CD8-positive, alpha-beta memory T cell (primary cell): ENCODE data around the gene FASN. TPM values are rescaled to one million over a fixed set of nuclear protein-coding genes. Genes with fewer than 3 reads are reported as not detected.
A peak's percentile ranks its signal among the peaks of the same experiment; 100 is the strongest.
"Not testable (repeated sequence)": the region's sequence is repeated elsewhere in the genome, so short reads cannot be mapped to it uniquely, and the experiment has no call there.

Source experiments
- CTCF ChIA-PET: fragments of 350-600 bp; sonication (Branson Sonifier 250); formaldehyde crosslinking; loops from one replicate; lab custom pipeline; 2021; ENCODE audit warnings: antibody characterized with exemption; lab: Charles Lee
- POLR2A ChIA-PET: fragments of 350-600 bp; sonication (Branson Sonifier 250); formaldehyde crosslinking; loops from one replicate; lab custom pipeline; 2021; ENCODE audit warnings: antibody characterized with exemption; lab: Charles Lee
- DNase-seq, 5 donors: peaks; one replicate each; pipeline versions ENCODE4 v3.0.0 to v3.0.0-alpha.2; 2020 to 2022; ENCODE audit warnings: mixed read lengths in 1 of 5
- H3K27ac ChIP-seq: one replicate; pipeline ENCODE4 v1.7.0; 2013; ENCODE audit warnings: low read depth, mild to moderate bottlenecking, low read length, moderate library complexity
- H3K27me3 ChIP-seq: 2 replicates; pipeline ENCODE4 v1.7.0; 2013; ENCODE audit warnings: low read length, mild to moderate bottlenecking; ENCODE audit not compliant: insufficient read depth, poor library complexity, severe bottlenecking
- H3K36me3 ChIP-seq: 2 replicates; pipeline ENCODE4 v1.7.0; 2013; ENCODE audit warnings: mild to moderate bottlenecking, low read length, moderate library complexity; ENCODE audit not compliant: insufficient read depth
- H3K4me1 ChIP-seq: 2 replicates; pipeline ENCODE4 v1.7.0; 2013; ENCODE audit warnings: mild to moderate bottlenecking, low read length, moderate library complexity; ENCODE audit not compliant: insufficient read depth
- H3K4me3 ChIP-seq: 2 replicates; pipeline ENCODE4 v1.7.0; 2013; ENCODE audit warnings: mild to moderate bottlenecking, low read length
- H3K9me3 ChIP-seq: 2 replicates; pipeline ENCODE4 v1.7.0; 2013; ENCODE audit warnings: mild to moderate bottlenecking, low read length
- H3K27ac Mint-ChIP-seq, 8 donors: one replicate each; pipeline ENCODE4 v1.8.0; 2020 to 2021; ENCODE audit warnings: mixed read lengths in 8 of 8, mild to moderate bottlenecking in 6 of 8, inconsistent platforms in 3 of 8, moderate library complexity in 3 of 8
- H3K27me3 Mint-ChIP-seq, 2 donors: one replicate each; pipeline ENCODE4 v1.8.0; 2020 to 2021; ENCODE audit warnings: mixed read lengths in 2 of 2, mild to moderate bottlenecking in 1 of 2, moderate library complexity in 1 of 2
- H3K36me3 Mint-ChIP-seq, 3 donors: one replicate each; pipeline ENCODE4 v1.8.0; 2020 to 2021; ENCODE audit warnings: mixed read lengths in 3 of 3, inconsistent platforms in 1 of 3, mild to moderate bottlenecking in 1 of 3
- H3K4me1 Mint-ChIP-seq, 3 donors: one replicate each; pipeline ENCODE4 v1.8.0; 2020 to 2021; ENCODE audit warnings: mixed read lengths in 3 of 3, inconsistent platforms in 1 of 3, mild to moderate bottlenecking in 1 of 3
- H3K4me3 Mint-ChIP-seq, 7 donors: one replicate each; pipeline ENCODE4 v1.8.0; 2020 to 2021; ENCODE audit warnings: mixed read lengths in 7 of 7, mild to moderate bottlenecking in 6 of 7, moderate library complexity in 4 of 7, inconsistent platforms in 2 of 7
- H3K9me3 Mint-ChIP-seq, 5 donors: one replicate each; pipeline ENCODE4 v1.8.0; 2020 to 2022; ENCODE audit warnings: mixed read lengths in 5 of 5, mild to moderate bottlenecking in 3 of 5, moderate library complexity in 2 of 5, inconsistent platforms in 1 of 5
- polyA plus RNA-seq: library from polyadenylated mRNA; unstranded; fragments of 300-500 nt; fragmentation: Illumina TruSeq; gene quantifications from one replicate; pipeline ENCODE4 v1.2.3, GENCODE V29; 2021
- total RNA-seq, 2 experiments: library from RNA; stranded (reverse); gene quantifications; one replicate each; pipeline ENCODE4 v1.2.3, GENCODE V29; 2021

The FASN gene
- total RNA-seq (100 to 1,000 TPM; 251 to 259 TPM), polyA plus RNA-seq (2.7 TPM)

- no peaks in the 10 kb centered on the region for H3K27me3 Mint-ChIP-seq
- peaks cover 14% of the 10 kb centered on the region for H3K4me1 ChIP-seq
- H3K36me3 Mint-ChIP-seq, result peaks cover 0 to 8% (median under 1%) of the 10 kb centered on the region in 3 donors
- ChIA-PET POLR2A (interaction anchor here (0.6 to 2.2 kb wide), 10 partner anchors 8 to 228 kb away, joined by 3 to 15 read pairs (median 5); partner anchors contain the start of genes CENPX, DCXR and LRRC45), CTCF (interaction anchor here (1.0 to 2.1 kb wide), 4 partner anchors 9 to 69 kb away, joined by 3 to 6 read pairs (median 4); partner anchors contain the start of gene DUS1L)
- H3K27ac ChIP-seq, result peak within 1 kb of the TSS; percentile 76
- H3K27ac Mint-ChIP-seq, result peak within 1 kb of the TSS in 4 of 8 donors; percentile 43 to 80 (median 63)
- no peaks in the 10 kb centered on the region for H3K9me3 Mint-ChIP-seq
- H3K4me1 Mint-ChIP-seq, result peaks cover 0 to 14% (median 6%) of the 10 kb centered on the region in 3 donors
- H3K9me3 ChIP-seq, result no peaks in the 10 kb centered on the region
- peak; percentile 87 to 93 (median 90) for DNase-seq
- no peaks in the 10 kb centered on the region for H3K27me3 ChIP-seq
- peak within 1 kb of the TSS; percentile 58 for H3K4me3 ChIP-seq
- peak within 1 kb of the TSS; percentile 50 to 88 (median 80) for H3K4me3 Mint-ChIP-seq
- no peaks in the 10 kb centered on the region for H3K36me3 ChIP-seq
Observed at GRCh38 chr17:82098169-82098938, at the start of gene FASN. Gene FASN (minus strand): TSS chr17:82098236. CDS start chr17:82096445, 1,791 bp downstream.

GRCh38 chr17:82146663-82147654, 48.9 kb upstream of the FASN start:
- POLR2A ChIA-PET, result no interaction called here
- CTCF ChIA-PET, result interaction anchor here (1.6 kb wide), 1 partner anchor 116 kb away, joined by 5 read pairs; no protein-coding TSS in a partner anchor
- Mint-ChIP-seq H3K4me3 (no peak overlapping the region), H3K9me3 (no peaks in the 10 kb centered on the region), H3K27ac (peak overlapping the region in 1 of 8 donors; percentile 52), H3K4me1 (no peaks in the 10 kb centered on the region), H3K27me3 (peaks cover 0 to under 1% of the 10 kb centered on the region in 2 donors), H3K36me3 (peaks cover 4 to 9% (median 7%) of the 10 kb centered on the region in 3 donors)
- Histone ChIP-seq H3K9me3 (no peaks in the 10 kb centered on the region), H3K4me3 (no peak overlapping the region), H3K27me3 (no peaks in the 10 kb centered on the region), H3K36me3 (no peaks in the 10 kb centered on the region), H3K27ac (no peak overlapping the region), H3K4me1 (no peaks in the 10 kb centered on the region)
- DNase-seq, result no peak

- no peak overlapping the region for H3K27ac ChIP-seq
- Mint-ChIP-seq H3K4me3 (no peak overlapping the region), H3K27ac (peak overlapping the region in 1 of 8 donors; percentile 33), H3K4me1 (no peaks in the 10 kb centered on the region), H3K9me3 (no peaks in the 10 kb centered on the region), H3K27me3 (peaks cover 0 to 1% of the 10 kb centered on the region in 2 donors), H3K36me3 (peaks cover 4 to 9% (median 7%) of the 10 kb centered on the region in 3 donors)
- ChIA-PET POLR2A (no interaction called here), CTCF (interaction anchor here (0.7 to 1.6 kb wide), 3 partner anchors 8 to 186 kb away, joined by 3 to 5 read pairs (median 3); no protein-coding TSS in a partner anchor)
- DNase-seq, result no peak
- H3K9me3 ChIP-seq, result no peaks in the 10 kb centered on the region
- no peak overlapping the region for H3K4me3 ChIP-seq
- H3K27me3 ChIP-seq, result no peaks in the 10 kb centered on the region
- no peaks in the 10 kb centered on the region for H3K36me3 ChIP-seq
- no peaks in the 10 kb centered on the region for H3K4me1 ChIP-seq
Observed at GRCh38 chr17:82145550-82146155, 47.6 kb upstream of the FASN start.

- H3K9me3 Mint-ChIP-seq, result no peaks in the 10 kb centered on the region
- H3K9me3 ChIP-seq, result no peaks in the 10 kb centered on the region
- peak overlapping the region in 3 of 8 donors; percentile 35 to 55 (median 43) for H3K27ac Mint-ChIP-seq
- DNase-seq, result no peak
- H3K4me3 ChIP-seq, result no peak overlapping the region
- H3K27me3 Mint-ChIP-seq, result peaks cover 0 to 1% of the 10 kb centered on the region in 2 donors
- H3K27me3 ChIP-seq, result no peaks in the 10 kb centered on the region
- H3K36me3 Mint-ChIP-seq, result peaks cover 4 to 9% (median 9%) of the 10 kb centered on the region in 3 donors
- H3K4me1 ChIP-seq, result no peaks in the 10 kb centered on the region
- no peaks in the 10 kb centered on the region for H3K4me1 Mint-ChIP-seq
- H3K4me3 Mint-ChIP-seq, result no peak overlapping the region
- ChIA-PET POLR2A (interaction anchor here (0.6 kb wide), 1 partner anchor 45 kb away, joined by 4 read pairs; no protein-coding TSS in a partner anchor), CTCF (no interaction called here)
- no peak overlapping the region for H3K27ac ChIP-seq
- no peaks in the 10 kb centered on the region for H3K36me3 ChIP-seq
Observed at GRCh38 chr17:82143333-82143732, 45.3 kb upstream of the FASN start.

GRCh38 chr17:82139961-82140360, 41.9 kb upstream of the FASN start:
- H3K36me3 ChIP-seq, H3K36me3 Mint-ChIP-seq, DNase-seq, H3K4me3 ChIP-seq, H3K27ac ChIP-seq, H3K9me3 ChIP-seq, POLR2A ChIA-PET, H3K9me3 Mint-ChIP-seq, H3K27me3 ChIP-seq, H3K27me3 Mint-ChIP-seq, H3K4me1 Mint-ChIP-seq, H3K4me1 ChIP-seq, H3K4me3 Mint-ChIP-seq: not testable (repeated sequence)
- H3K27ac Mint-ChIP-seq, result peak overlapping the region in 1 of 8 donors; percentile 33
- CTCF ChIA-PET, result interaction anchor here (1.0 kb wide), 1 partner anchor 12 kb away, joined by 4 read pairs; no protein-coding TSS in a partner anchor

GRCh38 chr17:82138511-82138992, 40.5 kb upstream of the FASN start:
- DNase-seq, result no peak
- Histone ChIP-seq H3K4me3 (no peak overlapping the region), H3K9me3 (no peaks in the 10 kb centered on the region), H3K27me3 (no peaks in the 10 kb centered on the region), H3K36me3 (no peaks in the 10 kb centered on the region), H3K4me1 (no peaks in the 10 kb centered on the region), H3K27ac (no peak overlapping the region)
- ChIA-PET CTCF (no interaction called here), POLR2A (interaction anchor here (0.6 kb wide), 1 partner anchor 47 kb away, joined by 3 read pairs; no protein-coding TSS in a partner anchor)
- Mint-ChIP-seq H3K4me3 (no peak overlapping the region), H3K4me1 (no peaks in the 10 kb centered on the region), H3K27ac (no peak overlapping the region), H3K27me3 (peaks cover 0 to 1% of the 10 kb centered on the region in 2 donors), H3K36me3 (peaks cover 0 to 1% (median 0%) of the 10 kb centered on the region in 3 donors), H3K9me3 (no peaks in the 10 kb centered on the region)

- ChIA-PET POLR2A (no interaction called here), CTCF (no interaction called here)
Observed at GRCh38 chr17:82134101-82134500, 36.1 kb upstream of the FASN start.

More at GRCh38 chr17:82134101-82134500, 36.1 kb upstream of the FASN start:
- Histone ChIP-seq H3K27ac (no peak overlapping the region), H3K4me3 (no peak overlapping the region), H3K27me3 (no peaks in the 10 kb centered on the region), H3K4me1 (peaks cover 8% of the 10 kb centered on the region), H3K9me3 (no peaks in the 10 kb centered on the region), H3K36me3 (no peaks in the 10 kb centered on the region)
- Mint-ChIP-seq H3K4me1 (peaks cover 0 to 5% (median 3%) of the 10 kb centered on the region in 3 donors), H3K9me3 (no peaks in the 10 kb centered on the region), H3K36me3 (no peaks in the 10 kb centered on the region), H3K27me3 (no peaks in the 10 kb centered on the region), H3K4me3 (no peak overlapping the region), H3K27ac (peak overlapping the region in 4 of 8 donors; percentile 37 to 88 (median 52))
- no peak for DNase-seq
